MM.1S (cell line): ENCODE data around the gene SNX11.
A peak's percentile ranks its signal among the peaks of the same experiment; 100 is the strongest.
"Not testable (repeated sequence)": the region's sequence is repeated elsewhere in the genome, so short reads cannot be mapped to it uniquely, and the experiment has no call there.

Experiments used
- DNase-seq: peaks from one replicate; pipeline ENCODE4 v3.0.0-alpha.2; 2015
- H2AFZ ChIP-seq: fragments of 300-600 bp; sonication (generic); 2 replicates; pipeline ENCODE4 v1.6.0; 2016; ENCODE audit warnings: antibody characterized with exemption, low read length
- H3F3A ChIP-seq: fragments of 300-600 bp; sonication (generic); 2 replicates; pipeline ENCODE4 v1.6.1; 2016; ENCODE audit warnings: mild to moderate bottlenecking, antibody characterized with exemption, low read length, moderate library complexity, mixed read lengths; ENCODE audit not compliant: insufficient read depth
- H3K27ac ChIP-seq: fragments of 300-600 bp; sonication (generic); 2 replicates; pipeline ENCODE4 v1.5.1; 2016; ENCODE audit warnings: mild to moderate bottlenecking, low read length
- H3K27me3 ChIP-seq: fragments of 300-600 bp; sonication (generic); replicated peaks from 2 replicates; pipeline ENCODE4 v1.6.0; 2016; ENCODE audit warnings: low read length; ENCODE audit not compliant: insufficient read depth
- H3K36me3 ChIP-seq: fragments of 300-600 bp; sonication (generic); replicated peaks from 2 replicates; pipeline ENCODE4 v1.6.1; 2016; ENCODE audit warnings: mild to moderate bottlenecking, low read length, mixed read lengths; ENCODE audit not compliant: insufficient read depth
- H3K4me1 ChIP-seq: fragments of 300-600 bp; sonication (generic); 2 replicates; pipeline ENCODE4 v1.6.1; 2016; ENCODE audit warnings: low read length, mixed read lengths
- H3K4me2 ChIP-seq: fragments of 300-600 bp; sonication (generic); 2 replicates; pipeline ENCODE4 v1.6.0; 2016; ENCODE audit warnings: low read depth, low read length
- H3K4me3 ChIP-seq: fragments of 300-600 bp; sonication (generic); 2 replicates; pipeline ENCODE4 v1.5.1; 2016; ENCODE audit warnings: low read length, mixed read lengths
- H3K79me2 ChIP-seq: fragments of 300-600 bp; sonication (generic); 2 replicates; pipeline ENCODE4 v1.6.1; 2016; ENCODE audit warnings: mixed run types, low read length, mixed read lengths
- H3K9ac ChIP-seq: fragments of 300-600 bp; sonication (generic); 2 replicates; pipeline ENCODE4 v1.6.1; 2016; ENCODE audit warnings: low read length, mixed read lengths
- H3K9me2 ChIP-seq: fragments of 300-600 bp; sonication (generic); replicated peaks from 2 replicates; pipeline ENCODE4 v1.6.1; 2016; ENCODE audit warnings: mild to moderate bottlenecking, low read length, mixed read lengths; ENCODE audit not compliant: insufficient read depth
- H3K9me3 ChIP-seq: fragments of 300-600 bp; sonication (generic); replicated peaks from 2 replicates; pipeline ENCODE4 v1.6.1; 2016; ENCODE audit warnings: mild to moderate bottlenecking, low read length, mixed read lengths; ENCODE audit not compliant: insufficient read depth
- H4K20me1 ChIP-seq: fragments of 300-600 bp; sonication (generic); 2 replicates; pipeline ENCODE4 v1.6.1; 2016; ENCODE audit warnings: mild to moderate bottlenecking, low read length, moderate library complexity, mixed read lengths; ENCODE audit not compliant: insufficient read depth
- EZH2 ChIP-seq: fragments of 300-600 bp; sonication (generic); optimal IDR thresholded peaks from 2 replicates; pipeline ENCODE3; 2017; ENCODE audit warnings: low read depth, mild to moderate bottlenecking, antibody characterized with exemption, low read length, mixed read lengths
- EZH2phosphoT487 ChIP-seq: fragments of 300-600 bp; sonication (generic); IDR thresholded peaks from 2 replicates; pipeline ENCODE4 v1.6.1; 2018; ENCODE audit warnings: antibody characterized with exemption, low read length
- TF ChIP-seq, protein P1 (sequence below): fragments of 300-600 bp; sonication (generic); IDR thresholded peaks from 2 replicates; pipeline ENCODE4 v1.5.1; 2016; ENCODE audit warnings: antibody characterized with exemption, low read length, mixed read lengths

SNX11 gene

DNA sequence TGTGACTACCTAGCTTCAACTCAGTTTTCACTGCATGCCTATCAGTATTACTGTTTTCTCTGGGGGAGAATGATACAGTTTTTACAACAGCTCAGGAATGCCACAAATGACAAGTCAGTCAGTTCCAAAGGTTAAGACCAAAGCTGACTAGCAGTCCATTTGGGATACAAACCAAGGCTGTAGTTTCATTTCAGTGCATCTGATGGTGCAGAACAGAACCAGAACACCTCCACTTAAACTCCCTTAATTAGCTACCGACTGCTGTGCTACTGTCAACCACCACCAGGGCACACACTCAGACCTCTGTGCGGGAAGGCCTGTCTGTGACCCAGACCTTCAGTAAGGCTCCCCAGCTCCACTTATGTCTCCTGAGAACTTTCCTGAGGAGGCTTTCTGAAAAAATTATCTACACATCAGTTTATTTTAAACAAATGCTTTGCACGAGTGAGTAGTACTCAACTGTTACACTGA, 39.0 kb upstream of the SNX11 start:
- Histone ChIP-seq H3K4me1 (peaks cover 3% of the 10 kb centered on the region), H3K36me3 (0 out of 2 replicates have a peak, but pooled peaks cover 3% of the 10 kb centered on the region), H3K9ac (no peak overlapping the region), H3K27me3 (no peaks in the 10 kb centered on the region), H3K9me2 (no peaks in the 10 kb centered on the region), H2AFZ (no peak overlapping the region), H3K79me2 (peaks cover 9% of the 10 kb centered on the region), H3K4me3 (no peak overlapping the region), H3K4me2 (no peak overlapping the region), H3K27ac (no peak overlapping the region), H3K9me3 (no peaks in the 10 kb centered on the region), H3F3A (peaks cover 7% of the 10 kb centered on the region; the same call in 1 of the 2 replicates), H4K20me1 (no peaks in the 10 kb centered on the region)
- no peak for DNase-seq
- TF ChIP-seq, protein P1, sequence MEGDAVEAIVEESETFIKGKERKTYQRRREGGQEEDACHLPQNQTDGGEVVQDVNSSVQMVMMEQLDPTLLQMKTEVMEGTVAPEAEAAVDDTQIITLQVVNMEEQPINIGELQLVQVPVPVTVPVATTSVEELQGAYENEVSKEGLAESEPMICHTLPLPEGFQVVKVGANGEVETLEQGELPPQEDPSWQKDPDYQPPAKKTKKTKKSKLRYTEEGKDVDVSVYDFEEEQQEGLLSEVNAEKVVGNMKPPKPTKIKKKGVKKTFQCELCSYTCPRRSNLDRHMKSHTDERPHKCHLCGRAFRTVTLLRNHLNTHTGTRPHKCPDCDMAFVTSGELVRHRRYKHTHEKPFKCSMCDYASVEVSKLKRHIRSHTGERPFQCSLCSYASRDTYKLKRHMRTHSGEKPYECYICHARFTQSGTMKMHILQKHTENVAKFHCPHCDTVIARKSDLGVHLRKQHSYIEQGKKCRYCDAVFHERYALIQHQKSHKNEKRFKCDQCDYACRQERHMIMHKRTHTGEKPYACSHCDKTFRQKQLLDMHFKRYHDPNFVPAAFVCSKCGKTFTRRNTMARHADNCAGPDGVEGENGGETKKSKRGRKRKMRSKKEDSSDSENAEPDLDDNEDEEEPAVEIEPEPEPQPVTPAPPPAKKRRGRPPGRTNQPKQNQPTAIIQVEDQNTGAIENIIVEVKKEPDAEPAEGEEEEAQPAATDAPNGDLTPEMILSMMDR, result peak; percentile 38
- TF ChIP-seq EZH2, result no peak

GRCh38 chr17:48070195-48070594, 37.4 kb upstream of the SNX11 start:
- Histone ChIP-seq H3K27ac (no peak overlapping the region), H2AFZ (no peak overlapping the region), H3K9me2 (no peaks in the 10 kb centered on the region), H3K4me3 (no peak overlapping the region), H3K9me3 (no peaks in the 10 kb centered on the region), H4K20me1 (no peaks in the 10 kb centered on the region), H3F3A (0 out of 2 replicates have a peak, but pooled peaks cover 8% of the 10 kb centered on the region), H3K79me2 (peaks cover 3% of the 10 kb centered on the region; the same call in 1 of the 2 replicates), H3K4me1 (no peaks in the 10 kb centered on the region), H3K36me3 (0 out of 2 replicates have a peak, but pooled peaks cover 3% of the 10 kb centered on the region), H3K9ac (no peak overlapping the region), H3K4me2 (no peak overlapping the region), H3K27me3 (no peaks in the 10 kb centered on the region)
- no peak for DNase-seq
- no peak for TF ChIP-seq EZH2phosphoT487
- TF ChIP-seq, protein P1, result no peak
- no peak for TF ChIP-seq EZH2

DNA sequence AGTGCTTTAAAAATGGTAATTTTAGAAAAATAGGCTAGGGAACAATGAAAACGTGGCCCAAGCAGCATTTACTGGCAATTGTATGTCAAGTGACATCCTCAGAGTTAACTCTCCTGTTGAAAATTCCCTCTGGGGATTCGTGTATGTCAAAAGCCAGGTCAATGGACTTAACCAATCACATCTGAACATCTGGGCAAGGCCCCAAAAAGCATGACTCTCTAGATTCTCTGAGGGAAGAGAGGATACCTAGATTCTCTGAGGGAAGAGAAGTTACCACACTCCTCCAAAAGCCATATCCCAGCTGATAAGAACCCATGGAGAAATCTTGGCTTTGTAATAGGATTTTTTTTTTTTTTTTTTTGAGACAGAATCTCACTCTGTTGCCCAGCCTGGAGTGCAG, 35.9 kb upstream of the SNX11 start:
- 0 out of 2 replicates have a peak, but pooled peaks cover 3% of the 10 kb centered on the region for H3K36me3 ChIP-seq
- H4K20me1 ChIP-seq, result no peaks in the 10 kb centered on the region
- H3K27me3 ChIP-seq, result no peaks in the 10 kb centered on the region
- H3K4me1 ChIP-seq, result no peaks in the 10 kb centered on the region
- H3K27ac ChIP-seq, result no peak overlapping the region
- DNase-seq, result no peak
- H3K4me3 ChIP-seq, result no peak overlapping the region
- no peaks in the 10 kb centered on the region for H3K9me3 ChIP-seq
- no peak overlapping the region for H3K9ac ChIP-seq
- H3F3A ChIP-seq, result 0 out of 2 replicates have a peak, but pooled peaks cover 8% of the 10 kb centered on the region
- H2AFZ ChIP-seq, result no peak overlapping the region
- H3K9me2 ChIP-seq, result no peaks in the 10 kb centered on the region
- TF ChIP-seq, protein P1, result no peak
- TF ChIP-seq EZH2 (no peak), EZH2phosphoT487 (no peak)
- H3K79me2 ChIP-seq, result peaks cover 3% of the 10 kb centered on the region; the same call in 1 of the 2 replicates
- no peak overlapping the region for H3K4me2 ChIP-seq

DNA sequence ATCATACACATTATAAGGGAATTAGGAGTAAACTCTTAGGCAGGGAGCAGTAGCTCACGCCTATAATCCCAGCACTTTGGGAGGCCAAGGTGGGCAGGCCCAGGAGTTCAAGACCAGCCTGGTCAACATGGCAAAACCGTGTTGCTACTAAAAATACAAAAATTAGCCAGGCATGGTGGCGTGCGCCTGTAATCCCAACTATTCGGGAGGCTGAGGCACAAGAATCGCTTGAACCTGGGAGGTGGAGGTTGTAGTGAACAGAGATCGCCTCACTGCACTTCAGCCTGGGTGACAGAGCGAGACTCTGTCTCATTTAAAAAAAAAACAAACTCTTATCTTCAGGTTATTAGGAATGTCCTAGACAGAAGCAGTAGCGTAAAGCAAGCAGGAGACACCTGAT, 34.8 kb upstream of the SNX11 start:
- not testable (repeated sequence) for H3F3A ChIP-seq, H3K9me2 ChIP-seq, H3K27me3 ChIP-seq, H3K79me2 ChIP-seq, H3K27ac ChIP-seq, DNase-seq, H3K9ac ChIP-seq, H3K4me3 ChIP-seq, H3K4me2 ChIP-seq, H4K20me1 ChIP-seq, H3K4me1 ChIP-seq, H3K36me3 ChIP-seq, H2AFZ ChIP-seq, H3K9me3 ChIP-seq

DNA sequence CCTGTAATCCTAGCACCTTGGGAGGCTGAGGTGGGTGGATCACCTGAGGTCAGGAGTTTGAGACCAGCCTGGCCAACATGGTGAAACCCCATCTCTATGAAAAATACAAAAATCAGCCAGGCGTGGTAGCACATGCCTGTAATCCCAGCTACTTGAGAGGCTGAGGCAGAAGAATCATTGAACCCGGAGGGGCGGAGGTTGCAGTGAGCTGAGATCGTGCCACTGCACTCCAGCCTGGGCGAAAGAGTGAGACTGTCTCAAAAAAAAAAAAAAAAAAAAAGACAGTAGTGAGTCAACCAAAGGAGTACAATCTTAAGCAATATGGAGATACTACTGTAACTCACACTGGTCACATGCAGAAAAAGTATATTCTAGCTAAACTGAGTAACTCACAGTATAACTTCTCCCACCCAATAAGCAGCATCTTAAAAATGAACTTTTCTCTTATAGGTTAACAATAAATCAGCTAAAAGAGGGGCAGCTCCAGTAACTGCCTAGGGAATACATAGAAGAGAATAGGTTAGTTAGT, 33.9 kb upstream of the SNX11 start:
- H3K36me3 ChIP-seq, H3K4me1 ChIP-seq, H3K9me3 ChIP-seq, H3K9me2 ChIP-seq, H3K79me2 ChIP-seq, H3K4me3 ChIP-seq, H2AFZ ChIP-seq, H4K20me1 ChIP-seq, H3F3A ChIP-seq, H3K27me3 ChIP-seq, H3K27ac ChIP-seq, DNase-seq, H3K4me2 ChIP-seq, H3K9ac ChIP-seq: not testable (repeated sequence)
